HG02840 (cell line): ENCODE measurements around the gene FAM240B.

Experiments
- ATAC-seq: cut with Tn5 transposase; IDR thresholded peaks from one replicate; pipeline ENCODE4 v1.9.1; 2021; ENCODE audit warnings: mild to moderate bottlenecking, moderate library complexity, moderate number of reproducible peaks; ENCODE audit not compliant: unreplicated experiment, low FRiP score

Gene FAM240B

GRCh38 chr9:38705917-38706316 lies 14.0 kb downstream of the FAM240B start:
- ATAC-seq: no peak

- ATAC-seq: no peak
Measured at GRCh38 chr9:38700695-38701094, 19.2 kb downstream of the FAM240B start.

- ATAC-seq: no peak
Measured at GRCh38 chr9:38699337-38699736, 20.6 kb downstream of the FAM240B start.

- ATAC-seq: no peak
Measured at GRCh38 chr9:38697776-38698300, 22.1 kb downstream of the FAM240B start.

GRCh38 chr9:38696999-38697398 lies 22.9 kb downstream of the FAM240B start:
- ATAC-seq: no peak

GRCh38 chr9:38694676-38695075 lies 25.3 kb downstream of the FAM240B start:
- no peak for ATAC-seq

GRCh38 chr9:38692707-38693106 lies 27.2 kb downstream of the FAM240B start:
- ATAC-seq: no peak

- ATAC-seq: no peak
Measured at GRCh38 chr9:38690574-38690973, 29.4 kb downstream of the FAM240B start.

GRCh38 chr9:38689678-38690077 lies 30.3 kb downstream of the FAM240B start:
- no peak for ATAC-seq

GRCh38 chr9:38687992-38688391 lies 31.9 kb downstream of the FAM240B start:
- ATAC-seq: no peak

- ATAC-seq: no peak
Measured at GRCh38 chr9:38687389-38687842, 32.5 kb downstream of the FAM240B start.

GRCh38 chr9:38686933-38687332 lies 33.0 kb downstream of the FAM240B start:
- no peak for ATAC-seq

GRCh38 chr9:38685535-38685934 lies 34.4 kb downstream of the FAM240B start:
- no peak for ATAC-seq

GRCh38 chr9:38683336-38683735 lies 36.6 kb downstream of the FAM240B start:
- ATAC-seq: no peak

GRCh38 chr9:38682713-38683112 lies 37.2 kb downstream of the FAM240B start:
- ATAC-seq: no peak

- ATAC-seq: no peak
Measured at GRCh38 chr9:38681747-38682227, 38.1 kb downstream of the FAM240B start.

- ATAC-seq: no peak
Measured at GRCh38 chr9:38680837-38681445, 39.0 kb downstream of the FAM240B start.

GRCh38 chr9:38677660-38678303 lies 42.2 kb downstream of the FAM240B start:
- no peak for ATAC-seq

- ATAC-seq: no peak
Measured at GRCh38 chr9:38675831-38676230, 44.1 kb downstream of the FAM240B start.

- ATAC-seq: no peak
Measured at GRCh38 chr9:38675211-38675610, 44.7 kb downstream of the FAM240B start.

GRCh38 chr9:38673399-38674193 lies 46.3 kb downstream of the FAM240B start:
- no peak for ATAC-seq
